SKM-1 treated with dmso at 0.1 percent for 144 hours (cell line): ENCODE results near the gene CMTM3.
"Not testable (repeated sequence)": the region's sequence is repeated elsewhere in the genome, so short reads cannot be mapped to it uniquely, and the experiment has no call there.

Experiments used
- DNase-seq: peaks from one replicate; lab custom pipeline; 2025; ENCODE audit not compliant: unreplicated experiment; lab: John Stamatoyannopoulos, UW

CMTM3 gene, protein sequence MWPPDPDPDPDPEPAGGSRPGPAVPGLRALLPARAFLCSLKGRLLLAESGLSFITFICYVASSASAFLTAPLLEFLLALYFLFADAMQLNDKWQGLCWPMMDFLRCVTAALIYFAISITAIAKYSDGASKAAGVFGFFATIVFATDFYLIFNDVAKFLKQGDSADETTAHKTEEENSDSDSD

DNA sequence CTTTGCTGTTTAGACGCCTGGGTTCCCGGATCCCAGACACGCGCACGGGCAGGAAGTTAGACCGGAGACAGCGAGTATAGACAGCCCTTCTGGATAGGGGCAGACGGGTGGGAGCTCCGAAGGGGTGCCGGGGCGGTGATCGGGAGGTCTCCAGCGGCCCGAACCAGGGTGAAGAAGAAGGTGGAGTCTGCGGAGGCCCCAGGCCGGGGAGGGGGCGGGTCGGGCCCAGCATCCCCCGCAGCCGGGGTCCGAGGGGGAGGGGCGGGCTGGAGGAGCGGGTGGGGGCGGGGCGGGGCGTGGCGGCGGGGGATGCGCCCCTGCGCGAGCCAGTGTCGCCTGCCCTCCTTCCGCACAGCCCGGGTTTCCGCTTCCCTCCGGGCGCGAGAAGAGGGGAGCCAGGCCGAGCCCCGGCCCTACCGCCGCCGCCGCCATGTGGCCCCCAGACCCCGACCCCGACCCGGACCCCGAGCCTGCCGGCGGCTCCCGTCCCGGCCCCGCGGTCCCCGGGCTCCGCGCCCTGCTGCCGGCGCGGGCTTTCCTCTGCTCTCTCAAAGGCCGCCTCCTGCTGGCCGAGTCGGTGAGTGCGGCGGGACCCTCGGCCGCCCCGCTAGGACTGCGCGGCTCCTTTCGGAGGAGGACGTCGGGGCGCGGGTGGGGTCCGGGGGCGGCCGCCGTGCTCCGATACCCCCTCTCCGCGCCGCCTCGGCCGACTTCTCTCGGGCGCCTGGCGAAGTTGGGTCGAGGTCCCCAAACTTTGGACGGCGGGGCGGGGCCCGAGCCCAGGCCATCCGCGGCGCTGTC, at the start of gene CMTM3:
CMTM3 (plus strand) TSS at position 329 of the 801 bp plus-strand sequence; CDS start at position 431, 102 bp downstream.
- peak; percentile 62 for DNase-seq

DNA sequence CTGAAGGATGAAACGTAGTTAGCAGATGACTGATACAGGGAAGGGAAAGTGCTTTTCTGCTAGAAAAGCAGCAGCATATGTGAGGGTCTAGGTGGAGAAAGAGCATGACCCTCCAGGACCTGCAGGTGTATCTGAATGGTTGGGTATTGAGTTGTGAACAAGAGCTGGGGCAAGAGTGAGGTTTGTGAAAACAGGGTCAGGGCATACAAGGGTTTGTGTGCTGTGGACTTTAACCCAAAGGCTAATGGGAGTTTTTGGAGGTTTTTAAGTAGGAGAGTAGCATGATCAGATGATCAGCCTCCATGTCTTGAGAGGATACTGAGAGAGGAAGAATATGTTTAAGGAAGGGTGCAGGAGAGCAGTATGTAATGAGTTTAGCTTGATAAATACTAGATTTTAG, 44.4 kb upstream of the CMTM3 start:
- no peak for DNase-seq

DNA sequence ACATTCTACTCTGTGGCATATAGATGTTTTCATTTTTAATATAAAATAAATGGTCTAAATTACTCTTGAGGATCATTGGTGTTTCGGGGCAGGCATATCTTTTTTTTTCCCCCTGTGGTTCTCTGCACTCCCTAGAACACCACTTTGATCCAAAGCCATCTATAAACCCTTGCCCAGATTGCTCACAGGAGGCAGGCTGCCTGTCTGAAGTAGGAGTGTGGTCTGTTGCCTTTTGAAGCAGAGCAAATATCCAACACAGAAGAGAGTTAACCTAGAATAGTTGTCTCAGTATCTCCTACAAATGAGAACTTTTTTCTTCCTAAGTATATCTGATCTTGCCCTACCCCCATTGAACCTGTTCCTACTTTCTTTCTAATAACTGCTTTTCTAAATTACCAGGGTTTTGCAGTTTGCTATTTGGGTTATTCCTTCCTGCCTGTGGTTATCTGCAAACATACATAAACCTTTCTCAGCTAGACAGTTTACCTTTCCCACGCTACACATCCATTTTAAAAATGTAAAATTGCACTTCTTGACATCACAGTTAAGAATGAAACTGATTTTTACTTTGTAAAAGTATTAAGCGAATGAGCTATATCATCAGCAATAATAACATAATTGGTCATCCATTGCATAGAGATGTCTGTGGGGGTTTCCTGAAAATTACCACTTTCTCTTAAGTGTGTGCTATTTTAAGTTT, 43.0 kb upstream of the CMTM3 start:
- DNase-seq: no peak

DNA sequence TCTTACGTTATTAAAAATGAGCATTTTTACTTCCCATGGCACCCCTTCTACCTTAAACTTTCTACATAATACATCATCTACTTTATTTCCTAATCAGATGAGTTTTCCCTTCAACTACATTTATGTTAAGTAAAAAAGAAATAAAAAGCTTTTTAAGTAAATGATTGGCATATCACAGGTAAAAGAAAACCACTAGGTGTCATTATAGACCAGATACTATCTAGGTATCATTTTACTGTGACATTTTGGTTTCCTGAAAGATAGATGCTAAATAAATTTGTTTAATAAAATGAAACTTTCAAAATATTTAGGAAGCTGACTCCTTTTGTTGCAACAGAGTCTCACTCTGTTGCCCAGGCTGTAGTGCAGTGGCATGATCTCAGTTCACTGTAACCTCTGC, 42.1 kb upstream of the CMTM3 start:
- DNase-seq: no peak

DNA sequence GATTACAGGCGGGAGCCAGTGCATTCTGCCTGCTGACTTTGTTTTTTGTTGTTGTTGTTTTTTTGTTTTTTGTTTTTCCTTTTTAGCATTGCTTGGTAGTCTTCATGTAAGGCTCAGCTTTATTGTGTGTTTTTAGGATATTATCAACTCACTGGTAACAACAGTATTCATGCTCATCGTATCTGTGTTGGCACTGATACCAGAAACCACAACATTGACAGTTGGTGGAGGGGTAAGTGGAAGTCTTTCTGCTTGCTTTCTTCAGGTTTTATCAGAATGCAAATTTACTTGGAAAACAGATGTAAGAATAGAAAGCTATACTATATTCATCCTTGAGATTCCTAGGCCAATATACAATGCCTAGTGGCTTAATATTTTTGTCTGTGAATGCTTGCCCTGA, 41.5 kb upstream of the CMTM3 start:
- no peak for DNase-seq

DNA sequence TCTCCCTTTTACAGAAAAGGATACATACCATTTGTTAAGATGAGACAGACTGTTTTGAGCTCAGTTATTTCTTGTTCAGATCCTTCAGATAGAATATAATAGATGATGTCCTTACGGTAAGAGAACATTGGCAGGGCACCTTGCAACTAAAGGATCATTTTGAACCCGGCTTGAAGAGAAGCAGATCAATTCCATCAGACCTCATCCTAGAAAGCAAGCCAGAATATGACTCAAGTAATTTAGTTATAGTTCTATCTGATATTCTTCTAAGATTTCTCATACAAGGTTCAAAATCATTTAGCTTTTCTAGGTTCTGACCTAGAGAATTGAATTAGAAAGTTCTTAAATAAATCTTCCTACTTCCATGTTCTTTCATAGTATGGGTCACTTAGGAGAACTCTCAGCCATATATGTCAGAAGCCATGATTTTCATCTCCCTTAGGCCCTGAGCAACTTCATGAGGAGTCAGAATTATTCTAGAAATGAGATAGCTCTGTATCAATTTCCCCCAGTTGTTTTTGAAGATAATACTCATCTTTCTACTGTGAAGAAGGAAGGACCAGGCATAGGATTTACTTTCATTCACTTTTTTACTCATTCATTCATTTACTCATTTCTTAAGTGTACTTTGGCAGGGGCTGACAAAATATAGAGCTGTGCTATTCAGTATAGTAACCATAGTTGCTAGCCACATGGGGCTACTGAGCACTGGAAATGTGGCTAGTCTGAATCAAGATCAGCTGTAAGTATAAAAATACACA, 40.8 kb upstream of the CMTM3 start:
- DNase-seq: no peak

DNA sequence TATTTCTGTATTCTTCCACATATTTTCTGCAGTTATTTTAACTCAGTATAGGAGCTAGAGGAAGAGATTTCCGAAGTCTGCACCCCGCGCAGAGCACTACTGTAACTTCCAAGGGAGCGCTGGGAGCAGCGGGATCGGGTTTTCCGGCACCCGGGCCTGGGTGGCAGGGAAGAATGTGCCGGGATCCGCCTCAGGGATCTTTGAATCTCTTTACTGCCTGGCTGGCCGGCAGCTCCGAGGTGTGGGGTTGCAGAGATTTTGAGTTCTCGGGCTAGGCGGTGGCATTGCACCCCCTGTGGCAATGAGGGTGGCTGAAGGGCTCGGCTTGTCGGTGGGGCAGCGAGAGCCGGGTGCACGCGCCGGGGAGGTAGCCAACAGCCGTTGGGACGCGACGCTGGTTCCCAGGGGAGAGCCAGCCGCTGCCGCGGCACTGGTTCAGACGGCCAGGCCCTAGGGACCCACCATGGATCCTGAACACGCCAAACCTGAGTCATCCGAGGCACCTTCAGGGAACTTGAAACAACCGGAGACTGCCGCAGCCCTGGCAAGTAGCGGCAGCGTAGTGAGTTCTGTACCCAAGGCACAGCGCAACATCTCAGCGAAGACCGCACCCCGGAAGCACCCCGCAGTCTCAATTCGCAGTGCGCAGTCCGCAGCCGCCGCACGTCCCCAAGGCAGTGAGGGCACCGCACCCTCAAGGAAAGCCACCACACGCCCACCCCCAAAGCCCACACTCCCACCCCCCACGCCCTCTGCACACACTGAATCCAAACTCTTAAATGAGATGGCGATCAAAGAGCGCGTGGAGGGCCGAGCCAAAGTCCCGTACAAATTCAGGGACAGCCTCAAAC, 38.2 kb upstream of the CMTM3 start, which contains the start of gene CMTM1:
CMTM1 (plus strand) TSS at position 389 of the 851 bp plus-strand sequence; CDS start at position 464, 75 bp downstream.
- DNase-seq: no peak

DNA sequence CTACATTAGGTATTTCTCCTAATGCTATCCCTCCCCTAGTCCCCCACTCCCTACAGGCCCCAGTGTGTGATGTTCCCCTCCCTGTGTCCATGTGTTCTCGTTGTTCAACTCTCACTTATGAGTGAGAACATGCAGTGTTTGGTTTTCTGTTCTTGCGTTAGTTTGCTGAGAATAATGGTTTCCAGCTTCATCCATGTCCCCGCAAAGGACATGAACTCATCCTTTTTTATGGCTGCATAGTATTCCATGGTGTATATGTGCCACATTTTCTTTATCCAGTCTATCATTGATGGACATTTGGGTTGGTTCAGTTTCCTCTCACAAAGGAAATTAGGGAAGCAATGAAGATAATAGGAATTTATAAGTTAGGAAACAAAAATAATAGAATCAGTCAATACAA, 37.2 kb upstream of the CMTM3 start:
- not testable (repeated sequence) for DNase-seq

DNA sequence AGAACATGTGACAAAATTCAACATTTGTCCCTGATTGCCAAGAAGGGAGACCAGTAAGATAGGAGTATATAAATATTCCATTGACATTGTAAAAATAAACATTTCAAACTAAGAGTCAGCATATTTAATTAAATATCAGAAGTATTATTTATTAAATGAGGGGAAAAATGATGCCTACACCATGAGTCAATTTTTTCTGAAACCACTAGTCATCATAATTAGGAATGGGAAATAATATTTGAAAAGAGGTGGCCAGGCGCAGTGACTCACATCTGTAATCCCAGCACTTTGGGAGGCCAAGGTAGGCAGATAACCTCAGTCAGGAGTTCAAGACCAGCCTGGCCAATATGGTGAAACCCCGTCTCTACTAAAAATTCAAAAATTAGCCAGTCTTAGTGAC, 36.1 kb upstream of the CMTM3 start:
- no peak for DNase-seq

DNA sequence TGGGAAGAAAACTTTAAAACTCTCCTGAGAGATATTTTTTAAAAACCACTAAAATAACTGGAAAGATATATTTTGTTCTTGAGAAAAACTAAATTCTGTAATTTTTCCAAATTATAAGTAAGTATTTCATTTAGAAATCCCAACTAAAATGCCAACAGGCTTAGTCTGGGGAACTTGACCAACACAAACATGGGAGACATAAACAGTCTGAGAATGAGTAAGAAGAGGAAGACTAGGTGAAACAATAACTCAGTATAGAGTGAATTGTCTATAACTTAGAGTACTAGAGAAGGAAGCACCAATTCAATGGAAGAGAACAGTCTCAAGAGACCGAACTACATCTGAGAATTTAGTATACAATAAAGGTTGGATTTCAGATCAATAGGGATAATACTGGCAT, 35.4 kb upstream of the CMTM3 start:
- DNase-seq: no peak

DNA sequence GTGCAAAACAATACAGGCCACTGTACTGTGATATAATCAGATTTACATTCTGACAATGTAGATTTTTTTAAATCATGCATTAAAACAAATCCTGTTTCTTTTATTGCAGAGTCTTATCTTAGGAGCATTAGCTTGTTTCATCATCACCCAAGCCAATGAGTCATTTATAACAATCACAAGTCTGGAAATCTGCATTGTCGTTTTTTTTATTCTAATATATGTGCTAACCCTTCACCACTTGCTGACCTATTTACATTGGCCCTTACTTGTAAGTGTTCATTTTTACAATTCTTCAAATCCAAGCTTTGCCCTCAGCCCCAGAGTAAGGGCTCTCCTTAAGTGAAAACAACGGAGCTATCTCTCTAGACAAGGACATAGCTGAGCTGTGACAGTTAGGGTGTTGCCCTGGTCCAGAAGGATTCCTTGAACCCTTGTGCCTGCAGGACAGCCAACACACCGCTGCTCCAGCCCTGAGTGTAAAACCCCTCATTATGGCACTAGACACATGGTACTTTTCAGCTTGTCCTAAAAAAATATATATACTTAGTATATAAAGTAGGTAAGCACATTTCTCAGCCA, 34.6 kb upstream of the CMTM3 start:
- DNase-seq: no peak

DNA sequence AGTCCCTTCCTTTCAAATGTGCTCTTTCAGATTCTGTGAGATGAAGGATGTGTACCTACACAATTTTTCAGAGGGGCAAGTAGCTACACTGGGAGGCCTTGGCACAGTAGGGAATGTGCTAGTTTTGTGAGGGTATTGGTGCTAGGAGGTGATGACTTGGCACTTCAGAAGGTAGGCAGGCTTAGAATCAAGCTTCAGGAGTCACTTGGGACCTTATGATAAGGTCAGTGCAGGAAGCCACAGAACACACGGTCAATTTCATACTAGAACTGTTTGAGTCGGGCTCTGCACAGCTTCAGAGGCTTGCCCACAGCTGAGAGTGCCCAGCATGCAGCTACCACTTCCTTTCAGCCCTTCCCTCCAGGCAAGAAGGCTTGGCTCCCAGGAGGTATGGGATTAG, 32.1 kb upstream of the CMTM3 start:
- DNase-seq: no peak

DNA sequence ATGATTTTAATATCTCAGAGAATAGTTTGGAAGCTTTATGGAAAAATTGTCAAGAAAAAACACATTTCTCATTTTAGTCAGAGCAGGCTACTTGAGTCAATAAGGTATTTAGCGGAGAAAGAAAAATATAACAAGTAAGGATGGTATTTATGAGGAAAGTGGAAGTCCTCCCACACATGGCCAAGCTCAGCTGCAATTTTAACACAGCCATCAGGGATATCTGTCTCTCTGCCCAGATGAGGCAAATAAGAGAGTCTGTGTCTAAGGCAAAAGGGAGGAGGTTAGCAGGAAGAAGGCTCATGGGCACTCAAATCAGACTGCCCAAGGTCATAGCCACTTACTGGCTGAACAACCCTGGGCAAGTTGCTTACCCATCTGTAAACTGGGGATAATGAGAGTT, 30.4 kb upstream of the CMTM3 start:
- no peak for DNase-seq

DNA sequence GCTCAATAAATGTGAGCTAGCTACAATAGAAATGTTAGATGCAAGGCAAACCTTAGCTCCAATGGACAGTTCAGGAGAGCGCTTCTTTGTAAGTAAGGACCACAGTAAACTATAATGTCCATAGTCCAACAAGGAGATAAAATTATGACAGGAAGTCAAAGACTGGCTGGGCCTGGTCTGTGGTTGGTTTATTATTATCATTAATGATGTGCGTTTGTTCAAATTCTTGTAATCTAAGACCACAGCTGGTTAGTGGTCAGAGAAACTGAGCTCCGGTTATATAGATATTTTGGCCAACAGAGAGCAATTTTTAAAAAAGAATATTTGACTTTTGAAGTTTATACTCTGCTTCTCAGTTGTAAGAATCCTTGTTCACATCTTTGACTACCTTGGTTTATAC, 30.0 kb upstream of the CMTM3 start:
- DNase-seq: no peak

DNA sequence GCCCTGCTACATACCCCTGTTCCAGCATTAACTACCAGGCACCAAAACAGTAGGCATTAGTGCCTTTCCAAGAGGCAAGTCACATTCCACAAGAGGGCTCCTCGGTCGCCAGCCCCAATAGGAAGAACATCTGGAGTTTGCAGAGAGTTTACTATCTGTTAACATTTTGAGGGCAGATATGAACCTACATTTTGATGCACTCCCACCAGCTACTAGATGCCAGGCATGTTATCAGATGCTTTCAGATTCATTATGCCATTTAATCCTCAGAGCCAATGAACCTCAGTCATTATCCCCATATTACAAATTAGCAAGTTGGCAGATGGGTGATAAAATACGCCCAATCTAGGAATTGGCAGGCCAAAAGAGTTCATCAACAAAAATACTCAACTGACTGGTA, 29.4 kb upstream of the CMTM3 start:
- DNase-seq: no peak

DNA sequence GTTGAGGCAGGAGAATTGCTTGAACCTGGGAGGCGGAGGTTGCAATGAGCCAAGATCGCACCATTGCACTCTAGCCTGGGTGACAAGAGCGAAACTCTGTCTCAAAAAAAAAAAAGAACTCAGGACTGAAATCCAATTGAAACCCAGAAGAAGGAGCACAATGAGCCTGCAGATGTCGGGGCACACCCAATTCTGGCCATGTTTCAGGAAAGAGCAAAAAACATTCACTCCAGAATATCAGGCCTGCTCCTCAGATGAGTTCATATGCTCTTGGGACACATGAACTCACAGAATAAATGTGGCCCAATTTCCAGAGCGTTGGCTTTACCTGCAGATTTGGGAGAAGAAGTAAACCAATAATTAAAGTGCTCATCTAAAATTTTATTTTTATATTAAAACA, 28.2 kb upstream of the CMTM3 start:
- DNase-seq: no peak

DNA sequence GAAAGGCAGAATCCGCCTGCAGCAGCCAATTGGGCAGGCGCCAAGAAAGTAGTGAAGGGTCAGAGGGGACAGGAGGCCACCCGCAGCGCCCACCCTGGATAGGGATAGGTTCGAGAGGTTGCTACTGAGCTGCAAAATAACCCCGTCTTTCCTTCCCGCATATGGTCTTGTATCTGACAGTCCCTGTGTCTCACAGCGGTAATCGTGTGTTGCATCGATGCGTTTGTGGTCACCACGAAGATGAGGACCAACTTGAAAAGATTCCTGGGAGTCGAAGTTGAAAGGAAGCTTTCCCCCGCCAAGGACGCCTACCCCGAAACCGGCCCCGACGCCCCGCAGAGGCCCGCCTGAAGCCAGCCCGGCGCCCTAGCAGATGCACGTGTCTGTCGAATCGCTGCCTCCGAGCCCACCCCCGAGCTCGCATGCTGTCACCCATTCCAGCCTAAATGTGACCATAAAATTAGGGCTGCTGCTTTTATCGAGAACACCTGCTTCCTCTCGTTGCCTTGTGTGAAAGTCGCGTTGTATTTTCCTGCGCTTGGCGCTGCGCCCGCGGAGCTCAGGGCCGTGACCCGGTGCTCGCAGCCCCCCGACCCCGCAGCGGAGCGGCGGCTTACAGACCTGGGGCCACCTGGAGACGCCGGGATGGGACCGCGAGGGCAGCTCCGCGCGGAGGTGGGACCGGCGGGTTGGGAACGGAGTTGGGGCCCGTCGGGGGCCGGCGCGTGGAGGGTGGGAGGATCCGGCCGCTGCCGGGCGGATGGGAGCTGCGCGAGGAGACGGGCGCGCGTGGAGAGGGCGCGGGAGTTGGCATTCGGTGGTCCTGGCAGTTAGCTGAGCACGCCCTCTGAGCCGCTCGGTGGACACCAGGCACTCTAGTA, 25.6 kb upstream of the CMTM3 start, which contains the start of gene CMTM2:
CMTM2 (plus strand) TSS at position 813 of the 881 bp plus-strand sequence. CDS start 145 bp downstream, outside the sequence.
- no peak for DNase-seq

DNA sequence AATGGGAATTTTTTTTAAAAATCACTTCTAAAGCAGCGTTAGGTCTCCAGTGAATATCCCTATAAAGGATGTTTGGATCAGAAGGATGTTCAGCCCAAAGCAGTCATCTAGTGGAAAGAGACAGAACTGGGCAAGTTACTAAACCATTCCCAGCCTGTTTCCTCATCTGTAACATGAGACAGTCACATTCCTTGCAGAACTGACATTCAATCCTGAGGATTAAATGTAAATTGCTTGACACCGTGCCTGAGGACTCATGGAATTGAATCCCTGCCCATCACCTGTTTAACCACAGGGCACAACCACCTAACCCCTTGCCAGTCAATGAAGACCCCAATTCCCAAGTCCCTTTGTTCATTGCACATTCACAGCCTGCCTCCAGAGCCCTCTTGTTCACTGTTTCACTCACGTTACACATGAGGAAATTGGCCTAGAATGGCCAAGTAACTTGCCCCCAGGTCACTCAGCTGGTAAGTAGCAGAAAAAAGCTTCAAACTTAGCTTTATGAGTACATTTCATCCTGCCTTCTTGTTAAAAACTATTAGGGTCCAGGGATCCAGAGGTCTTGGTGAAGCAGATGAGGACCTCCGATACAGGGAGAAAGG, 23.8 kb upstream of the CMTM3 start:
- no peak for DNase-seq
